Measurements from ENCODE around the gene RHOB. TPM values are rescaled to one million over a fixed set of nuclear protein-coding genes. Genes with fewer than 3 reads are reported as not detected.

Gene RHOB
- total RNA-seq, 1 experiment from 2014 or later: 175 TPM

DNA sequence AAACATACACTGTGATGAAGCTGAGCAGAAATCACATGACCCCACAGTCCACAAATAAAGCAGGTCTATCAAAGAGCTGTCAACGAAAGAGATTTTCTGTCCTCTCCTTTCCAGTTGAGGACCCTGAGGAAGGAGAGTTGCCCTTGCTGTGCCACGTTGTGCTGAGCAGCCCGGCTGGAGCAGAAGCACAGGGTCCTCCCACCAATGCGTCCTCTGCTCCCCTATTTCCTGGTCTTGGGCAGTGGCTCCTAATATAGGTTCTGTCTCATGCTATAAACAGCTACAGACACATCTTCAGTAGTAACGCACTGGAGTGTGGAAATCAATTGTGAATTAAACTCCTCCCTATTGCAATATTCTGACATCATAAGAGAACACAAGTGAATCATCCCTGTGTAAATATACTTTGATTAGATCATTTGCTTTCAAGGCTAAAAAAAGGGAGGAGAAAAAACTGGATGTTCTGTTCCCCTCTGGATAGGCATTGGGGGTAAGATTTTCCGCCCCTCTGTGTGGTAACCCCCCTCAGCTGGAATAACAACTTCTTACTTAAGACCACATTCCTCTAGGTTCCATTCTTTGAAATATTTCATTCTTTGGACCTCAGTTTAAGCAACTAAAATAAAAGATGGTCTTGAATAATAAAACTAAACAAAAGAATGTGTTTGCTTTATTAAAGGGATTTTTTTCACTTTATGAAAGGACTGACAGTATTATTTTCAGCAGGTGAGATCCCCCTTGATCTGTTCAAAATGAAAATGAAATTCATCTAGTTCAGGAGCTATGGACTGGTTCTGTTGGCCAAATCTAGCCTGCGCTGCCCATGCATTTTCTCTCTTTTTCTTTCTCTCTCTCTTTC lies 8.3 kb upstream of the RHOB start:
- peak; percentile 29 for DNase-seq (ENCODE audit: low spot score)

DNA sequence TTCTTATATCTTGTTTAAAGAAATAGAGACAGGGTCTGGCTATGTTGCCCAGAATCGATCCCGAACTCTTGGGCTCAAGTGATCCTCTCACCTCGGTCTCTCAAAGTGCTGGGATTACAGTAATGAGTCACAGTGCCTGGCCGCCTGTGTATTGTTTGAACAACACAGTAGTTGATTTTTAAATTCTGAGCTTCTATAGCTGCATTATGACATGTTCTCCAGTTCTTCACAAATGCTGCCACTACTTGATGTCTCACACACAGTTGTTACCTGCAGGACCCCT lies 7.7 kb upstream of the RHOB start:
- DNase-seq (ENCODE audit: low spot score): peak; percentile 35

DNA sequence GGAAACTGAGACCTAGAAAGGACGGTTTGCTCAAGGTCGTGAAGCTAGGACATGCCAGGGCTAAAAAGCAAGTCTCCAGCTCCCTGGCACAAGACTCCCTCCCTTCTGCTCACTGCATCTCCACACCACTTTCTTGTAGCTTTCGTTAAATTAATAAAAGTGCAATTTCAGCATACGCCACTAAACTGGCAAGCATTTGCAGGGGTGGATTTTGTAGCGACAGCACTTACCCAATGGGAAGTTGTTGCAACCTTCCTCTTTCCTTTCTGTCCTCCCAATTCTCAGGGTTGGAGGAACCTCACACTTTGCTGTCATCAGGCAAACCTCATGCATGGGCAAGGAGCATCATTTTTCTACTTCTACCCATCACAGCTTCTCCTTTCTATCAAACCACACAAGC lies 7.4 kb upstream of the RHOB start:
- DNase-seq (ENCODE audit: low spot score): no peak

GRCh38 chr2:20440001-20440560 lies 6.8 kb upstream of the RHOB start:
- no peak for DNase-seq (ENCODE audit: low spot score)

- peak; percentile 51 for DNase-seq (ENCODE audit: low spot score)
Observed at GRCh38 chr2:20443276-20443920, 3.5 kb upstream of the RHOB start.

GRCh38 chr2:20444101-20444992 lies 2.5 kb upstream of the RHOB start:
- no peak for DNase-seq (ENCODE audit: low spot score)

GRCh38 chr2:20444993-20445910 lies 1.6 kb upstream of the RHOB start:
- DNase-seq (ENCODE audit: low spot score): no peak

- DNase-seq (ENCODE audit: low spot score): no peak
Observed at GRCh38 chr2:20446255-20446916, 488 bp upstream of the RHOB start.

GRCh38 chr2:20447437-20448245 lies 767 bp downstream of the RHOB start:
- peak; percentile 31 for DNase-seq (ENCODE audit: low spot score)

- no peak for DNase-seq (ENCODE audit: low spot score)
Observed at GRCh38 chr2:20448246-20448976, 1.5 kb downstream of the RHOB start.

GRCh38 chr2:20448977-20449306 lies 2.1 kb downstream of the RHOB start:
- DNase-seq (ENCODE audit: low spot score): no peak

DNA sequence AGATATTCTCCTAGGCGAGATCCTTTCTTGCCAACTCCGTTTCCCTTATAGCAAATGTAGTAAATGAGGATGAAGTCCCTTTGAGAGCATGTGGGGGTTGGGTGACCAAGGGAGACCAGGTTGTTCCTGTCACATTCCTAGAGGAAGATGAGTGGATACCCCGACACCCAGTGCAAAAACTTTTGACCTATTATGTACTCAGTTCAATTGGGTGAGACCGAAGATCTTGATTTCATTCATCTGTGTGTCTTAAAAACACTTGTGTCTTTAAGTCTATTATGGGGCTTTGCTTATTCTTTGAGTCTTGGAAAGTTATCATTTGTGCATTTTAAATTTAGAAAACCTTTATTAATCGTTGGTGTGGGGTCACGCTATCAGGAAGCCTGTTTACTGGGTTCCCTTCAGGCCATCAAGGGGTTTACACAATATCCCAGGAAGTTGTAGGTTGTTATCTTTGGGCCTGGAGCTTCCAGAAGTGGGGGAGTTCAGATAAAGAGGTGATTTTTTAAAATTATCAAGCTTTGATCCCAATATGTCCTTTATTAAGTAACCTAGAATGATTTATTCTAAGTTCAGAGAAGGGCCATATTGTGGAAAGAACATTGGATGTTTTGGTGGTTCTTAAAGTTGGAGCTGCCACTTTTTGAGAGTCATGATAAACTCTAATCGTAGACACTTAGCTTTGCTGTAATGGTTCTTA lies 2.8 kb downstream of the RHOB start:
- DNase-seq (ENCODE audit: low spot score): no peak

- peak; percentile 28 for DNase-seq (ENCODE audit: low spot score)
Observed at GRCh38 chr2:20450201-20450999, 3.5 kb downstream of the RHOB start.

GRCh38 chr2:20451000-20451290 lies 4.1 kb downstream of the RHOB start:
- DNase-seq (ENCODE audit: low spot score): no peak

GRCh38 chr2:20451341-20451740 lies 4.5 kb downstream of the RHOB start:
- DNase-seq (ENCODE audit: low spot score): no peak

DNA sequence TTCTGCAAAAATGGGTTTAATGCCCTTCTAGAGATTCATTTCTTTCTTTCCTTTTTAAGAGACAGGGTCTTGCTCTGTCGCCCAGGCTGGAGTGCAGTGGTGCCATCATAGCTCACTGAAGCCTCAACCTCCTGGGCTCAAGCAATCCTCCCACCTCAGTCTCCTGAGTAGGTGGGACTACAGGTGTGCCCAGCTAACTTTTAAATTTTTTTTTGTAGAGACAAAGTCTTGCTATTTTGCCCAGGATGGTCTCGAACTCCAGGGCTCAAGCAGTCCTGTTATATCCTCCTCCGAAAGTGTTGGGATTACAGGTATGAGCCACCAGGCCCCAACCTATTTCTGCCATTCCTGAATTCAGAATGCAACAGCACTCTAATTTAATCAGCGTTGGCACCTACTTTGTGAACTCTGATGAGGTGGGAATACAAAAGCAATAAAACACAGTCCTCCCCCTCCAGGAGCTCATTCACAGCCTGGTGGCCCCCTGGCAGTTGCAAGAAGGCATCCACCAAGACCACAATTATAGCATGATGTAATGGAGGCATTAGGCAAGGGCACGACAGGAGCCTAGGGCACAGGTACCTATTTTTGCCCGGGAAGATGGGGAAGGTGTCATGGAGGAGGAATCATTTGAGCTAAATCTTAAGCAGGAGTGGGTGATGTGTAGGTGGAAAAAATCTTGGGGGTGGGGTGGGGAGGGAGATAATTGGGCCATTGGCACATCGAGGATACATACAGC lies 5.1 kb downstream of the RHOB start:
- no peak for DNase-seq (ENCODE audit: low spot score)

GRCh38 chr2:20452551-20452950 lies 5.7 kb downstream of the RHOB start:
- peak; percentile 34 for DNase-seq (ENCODE audit: low spot score)
